NCI-H146 treated with DMSO at 0.1 percent for 48 hours (cell line): Measurements from ENCODE around the gene SIRT6.
"Not testable (repeated sequence)": the region's sequence is repeated elsewhere in the genome, so short reads cannot be mapped to it uniquely, and the experiment has no call there.

Source experiments
- DNase-seq: peaks from one replicate; lab custom pipeline; 2025; ENCODE audit not compliant: unreplicated experiment; lab: John Stamatoyannopoulos, UW

Gene SIRT6

GRCh38 chr19:4182084-4182810 is at the start of gene SIRT6, which contains the start of gene ANKRD24:
SIRT6 (minus strand) TSS chr19:4182563; CDS start chr19:4182539, 24 bp downstream.
ANKRD24 (plus strand) TSS chr19:4182689; CDS start chr19:4186426, 3,737 bp downstream.
- DNase-seq, result peak; percentile 76

GRCh38 chr19:4232139-4232538 is 49.8 kb upstream of the SIRT6 start:
- DNase-seq, result not testable (repeated sequence)

- not testable (repeated sequence) for DNase-seq
Observed at GRCh38 chr19:4231521-4231920, 49.2 kb upstream of the SIRT6 start.

- not testable (repeated sequence) for DNase-seq
Observed at GRCh38 chr19:4230237-4230636, 47.9 kb upstream of the SIRT6 start.

- no peak for DNase-seq
Observed at GRCh38 chr19:4229179-4229931, 47.0 kb upstream of the SIRT6 start, which contains the start of gene EBI3. EBI3 (plus strand) TSS chr19:4229523; CDS start chr19:4229551, 28 bp downstream.

GRCh38 chr19:4228765-4229178 is 46.4 kb upstream of the SIRT6 start:
- no peak for DNase-seq

- no peak for DNase-seq
Observed at GRCh38 chr19:4227771-4228170, 45.4 kb upstream of the SIRT6 start.

- DNase-seq, result no peak
Observed at GRCh38 chr19:4225885-4226284, 43.5 kb upstream of the SIRT6 start.

- no peak for DNase-seq
Observed at GRCh38 chr19:4224470-4224869, 42.1 kb upstream of the SIRT6 start.

- DNase-seq, result no peak
Observed at GRCh38 chr19:4220188-4220587, 37.8 kb upstream of the SIRT6 start.

GRCh38 chr19:4218523-4218922 is 36.2 kb upstream of the SIRT6 start:
- not testable (repeated sequence) for DNase-seq

GRCh38 chr19:4217429-4218264 is 35.3 kb upstream of the SIRT6 start:
- DNase-seq, result no peak

- no peak for DNase-seq
Observed at GRCh38 chr19:4216846-4217245, 34.5 kb upstream of the SIRT6 start.

GRCh38 chr19:4215807-4216206 is 33.4 kb upstream of the SIRT6 start:
- DNase-seq, result no peak

- no peak for DNase-seq
Observed at GRCh38 chr19:4213116-4213515, 30.8 kb upstream of the SIRT6 start.

- no peak for DNase-seq
Observed at GRCh38 chr19:4210166-4210731, 27.9 kb upstream of the SIRT6 start.

GRCh38 chr19:4208385-4209094 is 26.2 kb upstream of the SIRT6 start:
- peak; percentile 11 for DNase-seq

GRCh38 chr19:4206818-4207484 is 24.6 kb upstream of the SIRT6 start:
- DNase-seq, result no peak

GRCh38 chr19:4201798-4202197 is 19.4 kb upstream of the SIRT6 start:
- DNase-seq, result no peak
